Activated CD4-positive, alpha-beta T cell treated with anti-CD3 and anti-CD28 coated beads, Interleukin-2, amount 50 U/mL, for 4 hours (primary cell): ENCODE results near the gene LTF.
"Not testable (repeated sequence)": the region's sequence is repeated elsewhere in the genome, so short reads cannot be mapped to it uniquely, and the experiment has no call there.

ENCODE experiments used
- DNase-seq, 2 experiments: peaks; one replicate each; pipeline ENCODE4 v3.0.0-alpha.2; 2020

LTF gene

DNA sequence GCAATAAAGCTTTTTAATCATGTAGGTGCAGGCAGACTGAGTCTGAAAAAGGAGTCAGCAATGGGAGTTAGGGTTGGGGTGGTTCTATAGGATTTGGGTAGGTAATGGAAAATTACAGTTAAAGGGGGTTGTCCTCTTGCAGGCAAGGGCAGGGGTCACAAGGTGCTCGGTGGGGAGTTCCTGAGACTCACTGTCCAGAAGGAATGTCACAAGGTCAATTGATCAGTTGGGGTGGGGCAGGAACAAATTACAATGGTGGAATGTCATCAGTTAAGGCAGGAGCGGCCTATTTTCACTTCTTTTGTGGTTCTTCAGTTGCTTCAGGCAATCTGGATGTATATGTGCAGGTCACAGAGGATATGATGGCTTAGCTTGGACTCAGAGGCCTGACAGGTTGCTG is 71.7 kb downstream of the LTF start:
- no peak for DNase-seq

DNA sequence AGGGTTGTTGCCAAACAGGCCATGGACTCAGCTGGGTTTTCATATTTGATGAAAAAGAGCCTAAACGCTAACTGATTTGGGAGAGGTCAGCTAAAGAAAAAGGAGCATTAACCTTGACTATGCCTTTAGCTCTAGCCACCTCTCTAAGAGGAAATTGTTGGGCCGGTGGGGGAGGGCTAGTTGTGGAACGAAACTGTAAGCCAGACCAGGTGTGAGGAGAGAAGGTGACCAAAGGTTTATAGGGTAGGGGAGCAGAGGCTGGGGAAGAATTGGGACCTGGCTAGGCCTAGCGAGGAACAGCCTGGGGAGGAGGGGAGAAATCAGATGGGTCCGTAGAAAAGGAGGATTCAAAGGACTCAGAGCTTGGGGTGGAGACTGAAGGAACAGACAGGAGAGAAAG is 73.2 kb downstream of the LTF start:
- not testable (repeated sequence) for DNase-seq

DNA sequence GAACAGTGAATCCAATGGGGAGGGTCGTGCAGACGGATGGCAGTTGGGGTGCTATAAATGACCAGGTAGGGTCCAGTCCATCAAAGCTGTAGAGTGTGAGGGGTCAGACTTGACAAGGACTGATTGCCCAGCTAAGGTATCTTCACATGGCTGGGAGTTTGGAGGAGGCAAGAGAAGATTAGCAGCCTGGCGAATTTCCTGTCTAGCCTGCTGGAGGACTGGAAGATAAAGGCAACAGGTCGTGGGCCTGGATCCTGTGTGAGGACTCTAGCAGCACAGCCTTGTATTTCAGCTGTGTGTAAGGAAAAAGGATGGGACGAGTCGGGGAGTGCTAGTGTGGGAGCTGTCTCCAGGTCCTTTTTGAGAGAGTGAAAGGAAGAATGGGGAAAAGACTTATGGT is 75.4 kb downstream of the LTF start:
- no peak for DNase-seq

DNA sequence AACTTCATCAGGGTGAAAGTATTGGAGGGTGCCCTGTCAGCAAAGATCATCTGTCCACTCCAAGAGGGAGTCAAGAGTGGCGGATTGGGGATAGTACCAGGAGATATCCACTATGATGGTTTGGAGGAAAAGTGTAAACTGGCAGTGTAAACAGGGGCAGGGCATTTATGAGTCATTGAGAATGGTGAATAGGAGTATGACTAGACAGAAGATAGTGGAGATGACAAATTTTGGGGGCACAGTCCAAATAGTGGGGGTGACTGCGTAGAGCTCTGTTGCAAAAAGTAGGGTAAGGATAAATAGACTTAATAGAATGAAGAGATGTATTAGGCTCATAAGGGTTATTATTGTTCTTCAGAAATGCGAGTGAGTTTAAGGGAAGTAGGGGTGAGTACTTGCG is 75.9 kb downstream of the LTF start:
- DNase-seq, result not testable (repeated sequence)

DNA sequence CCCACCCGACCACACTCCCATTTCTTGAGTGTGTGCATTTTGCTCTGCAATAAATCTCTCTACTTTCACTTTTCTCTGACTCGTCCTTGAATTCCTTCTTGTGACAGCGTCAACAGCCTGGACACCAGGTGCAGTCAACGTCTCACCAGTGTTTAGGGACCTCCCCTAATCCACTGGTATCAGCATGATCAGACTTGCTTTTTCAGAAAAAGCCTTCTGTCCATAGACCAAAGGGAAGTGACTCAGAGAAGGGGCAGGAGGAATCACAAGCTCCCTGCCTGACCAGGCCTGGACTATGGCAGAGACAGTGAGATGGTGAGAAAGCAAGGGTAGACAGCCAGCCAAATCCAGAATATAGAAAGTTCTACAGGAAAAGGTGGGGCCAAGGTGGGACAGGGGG is 78.5 kb downstream of the LTF start:
- DNase-seq, result no peak
